Stimulated activated CD8-positive, alpha-beta memory T cell treated with anti-CD3 and anti-CD28 coated beads, Interleukin-12 subunit alpha, Interleukin-12 subunit beta, amount 100 ng/mL, for 24 hours (primary cell): ENCODE measurements around the gene EEFSEC.

Source experiments
- DNase-seq: peaks from one replicate; pipeline ENCODE4 v3.0.0-alpha.2; 2020; ENCODE audit errors: extremely low read depth

The EEFSEC gene

DNA sequence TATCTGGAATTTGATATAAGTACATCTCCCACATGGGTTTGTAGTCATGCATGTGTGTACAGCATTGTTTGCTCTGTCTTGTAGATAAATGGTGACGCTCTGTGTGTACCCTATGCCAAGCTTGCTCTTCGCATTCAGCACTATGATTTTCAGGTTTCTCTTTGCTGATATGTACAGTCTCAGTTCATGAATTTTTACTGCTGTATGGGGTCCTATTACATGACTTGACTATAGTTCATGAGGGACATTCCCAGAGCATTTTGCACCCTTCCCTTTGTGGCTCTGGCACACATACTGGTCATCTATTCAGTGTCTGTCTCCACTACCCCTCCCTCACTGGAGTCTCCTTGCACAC lies 132.7 kb downstream of the EEFSEC start:
- no peak for DNase-seq

DNA sequence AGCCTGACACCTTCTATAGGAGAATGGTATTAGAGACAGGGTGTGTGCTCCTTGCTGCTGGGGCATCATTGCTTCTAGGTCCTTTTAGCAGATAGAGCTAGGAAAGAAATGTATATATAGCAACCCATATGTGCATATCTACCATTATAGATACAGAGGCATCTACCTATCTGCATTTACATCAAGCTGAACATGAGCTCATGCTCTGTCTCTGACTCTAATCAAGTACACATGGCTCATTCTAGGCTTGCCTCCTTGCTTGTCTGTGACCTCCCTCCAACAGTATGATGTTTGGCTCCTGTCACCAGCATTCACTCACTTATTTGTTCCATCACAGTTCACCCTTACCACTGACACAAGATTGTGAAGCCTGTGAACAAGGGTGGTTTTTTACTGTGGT lies 133.4 kb downstream of the EEFSEC start:
- DNase-seq: no peak

DNA sequence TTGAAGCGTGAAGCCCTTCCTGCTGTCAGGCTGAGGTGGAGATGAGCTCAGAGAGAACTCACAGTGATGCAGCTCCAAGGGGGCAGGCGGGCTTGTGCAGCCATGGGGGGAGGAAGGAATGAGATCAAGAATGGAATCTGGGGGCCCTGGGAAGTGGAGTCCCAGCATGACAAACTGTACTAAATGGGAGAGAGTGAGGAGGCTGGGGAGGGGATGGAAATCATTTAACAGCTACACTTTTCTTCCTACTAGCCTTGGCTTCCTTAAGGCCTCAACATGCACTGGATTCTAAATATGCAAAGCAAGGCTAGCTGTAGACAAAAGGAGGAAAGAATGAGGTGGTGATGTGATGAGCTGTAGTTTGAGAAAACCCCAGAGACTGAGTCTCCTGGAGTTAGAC lies 133.9 kb downstream of the EEFSEC start:
- DNase-seq: no peak

DNA sequence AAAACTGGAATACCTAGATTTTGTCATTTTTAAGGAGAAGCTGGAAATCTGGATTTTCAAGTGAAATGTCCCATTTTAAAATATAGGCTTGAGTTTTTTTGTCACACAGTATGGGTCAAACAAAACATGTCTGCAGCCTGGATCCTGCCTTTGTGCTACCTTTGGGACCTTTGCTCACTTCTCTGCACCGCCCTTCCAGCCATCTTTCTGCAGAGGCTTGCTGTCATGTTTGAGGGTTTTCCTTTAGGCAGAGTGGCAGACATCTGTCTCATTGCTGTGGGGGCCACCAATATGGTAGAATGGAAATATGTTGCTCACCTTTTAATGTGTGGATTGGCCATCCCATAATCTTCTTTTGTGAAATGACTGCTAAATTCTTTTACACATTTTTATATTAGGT lies 136.3 kb downstream of the EEFSEC start:
- DNase-seq: no peak

DNA sequence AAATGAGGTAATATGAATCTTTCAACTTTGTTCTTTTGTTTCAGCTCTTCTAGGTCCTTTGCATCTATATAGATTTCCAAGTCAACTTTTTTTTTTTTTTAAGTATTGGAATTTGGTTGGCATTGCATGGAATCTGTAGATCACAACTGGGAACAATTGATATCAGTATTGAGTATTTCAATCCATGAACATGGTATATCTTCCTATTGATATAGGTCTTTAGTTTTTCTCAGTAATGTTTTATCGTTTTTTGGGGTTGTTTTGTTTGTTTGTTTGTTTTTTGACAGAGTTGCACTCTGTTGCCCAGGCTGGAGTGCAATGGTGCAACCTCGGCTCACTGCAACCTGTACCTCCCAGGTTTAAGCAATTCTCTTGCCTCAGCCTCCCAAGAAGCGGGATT lies 137.2 kb downstream of the EEFSEC start:
- no peak for DNase-seq

DNA sequence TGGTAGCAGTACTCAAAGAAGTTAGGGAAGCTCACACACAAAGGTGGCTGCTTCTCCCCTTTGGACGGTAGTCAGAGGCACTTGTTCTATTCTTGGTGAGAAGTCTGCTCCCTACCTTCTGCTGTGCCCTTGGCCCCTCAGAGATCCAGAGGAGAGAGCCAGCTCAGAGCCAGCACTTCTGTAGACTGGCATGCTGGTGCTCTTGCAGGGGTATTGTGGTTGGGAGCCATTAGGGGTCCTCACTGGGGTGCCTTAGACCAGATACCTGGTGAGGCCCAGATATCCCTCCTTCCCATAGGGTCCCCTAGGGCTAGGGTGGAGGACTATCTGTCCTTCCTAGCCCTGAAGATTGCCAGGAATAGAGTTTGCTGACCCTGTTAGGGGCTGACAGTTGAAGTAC lies 140.6 kb downstream of the EEFSEC start:
- no peak for DNase-seq

DNA sequence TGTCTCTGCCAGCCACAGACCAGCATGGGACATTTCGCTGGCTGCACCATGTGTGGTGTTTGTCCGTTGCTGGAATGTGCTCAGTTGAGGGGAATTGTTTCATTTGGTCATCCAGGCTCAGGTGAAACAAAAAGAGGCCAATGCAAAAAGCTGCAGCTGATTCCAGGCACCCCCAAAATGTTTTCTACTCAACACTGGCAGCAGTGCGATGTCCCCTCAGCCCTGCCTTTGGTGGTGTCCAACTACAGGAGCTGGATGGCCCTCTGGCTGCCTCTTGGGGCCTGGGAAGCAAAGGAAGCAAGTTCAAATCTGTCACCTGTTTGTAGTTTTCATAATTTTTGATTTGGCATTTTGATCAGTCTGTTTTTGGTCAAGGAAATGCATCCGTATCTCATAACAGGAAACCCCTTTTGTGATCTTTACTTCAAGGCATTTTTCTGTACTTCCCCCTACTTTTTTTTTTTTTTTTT lies 141.8 kb downstream of the EEFSEC start:
- no peak for DNase-seq

DNA sequence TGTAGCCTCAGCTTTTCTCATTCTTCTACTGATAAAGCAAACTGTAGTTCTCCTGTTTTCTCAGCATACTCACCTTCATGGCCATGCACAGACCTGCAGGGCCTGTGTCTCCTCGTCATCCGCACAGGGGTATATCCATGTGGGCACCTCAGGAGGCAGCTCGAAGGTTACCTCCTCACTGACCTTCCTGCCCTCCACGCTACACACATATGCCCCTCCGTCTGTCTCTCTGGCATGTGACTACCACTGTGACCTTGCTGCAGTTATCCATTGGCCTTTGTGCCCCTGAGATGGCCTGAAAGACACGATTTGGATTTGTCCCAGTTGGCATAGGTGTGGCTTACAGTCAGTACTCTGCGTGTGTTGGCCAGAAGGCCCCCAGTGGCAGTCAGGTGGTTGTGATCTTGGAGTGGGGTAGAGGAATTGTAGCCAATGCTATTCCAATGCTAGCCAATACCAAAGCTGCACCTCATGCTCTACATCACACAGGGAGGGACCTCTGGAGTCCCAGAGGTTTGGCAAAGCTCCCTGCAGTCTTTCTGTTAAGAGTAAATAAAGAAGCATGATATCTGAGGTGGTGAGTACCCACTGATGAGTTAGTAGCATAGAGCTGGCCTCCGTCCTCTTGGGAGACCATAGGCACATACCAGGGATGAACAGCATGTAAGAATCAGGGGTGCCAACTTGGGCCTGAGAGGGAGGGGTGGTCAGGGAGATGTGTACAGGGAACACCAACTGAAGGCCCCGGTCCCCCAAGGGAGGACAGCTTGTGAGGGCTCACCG lies 143.4 kb downstream of the EEFSEC start:
- no peak for DNase-seq

DNA sequence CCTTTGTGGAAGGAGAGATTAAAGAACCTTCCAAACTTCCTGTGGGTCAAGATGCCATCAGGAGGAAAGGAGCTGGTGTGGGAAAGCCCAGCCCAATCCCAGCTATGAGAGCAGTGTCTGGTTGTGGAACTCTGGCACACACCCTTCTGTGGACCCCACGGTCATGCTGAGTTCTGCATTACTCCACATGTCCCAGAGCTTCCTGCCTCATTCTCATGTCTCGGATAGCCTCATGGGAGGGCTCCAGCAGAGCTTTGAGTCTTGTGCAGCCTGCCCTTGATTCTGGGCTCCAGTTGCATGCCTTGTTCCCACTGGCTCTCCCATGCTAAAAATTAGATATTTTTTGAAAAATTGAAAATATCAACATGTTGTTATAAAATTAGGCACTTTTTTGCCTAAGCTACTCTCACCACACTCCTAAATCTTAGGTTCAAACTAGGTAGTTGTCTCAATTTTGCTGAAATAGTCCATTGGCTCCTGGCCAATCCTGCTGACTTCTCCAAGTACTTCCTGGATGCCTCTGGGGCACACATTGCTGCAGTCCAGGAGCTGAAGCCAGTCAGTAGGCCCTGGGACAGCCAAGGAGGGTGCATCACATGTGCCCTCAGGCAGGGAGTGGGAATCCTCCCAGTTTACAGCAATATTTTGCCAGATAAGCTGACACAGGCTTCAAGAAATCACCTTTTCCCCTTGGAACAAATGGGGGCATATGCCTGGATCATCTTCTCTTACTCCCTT lies 144.3 kb downstream of the EEFSEC start:
- no peak for DNase-seq

DNA sequence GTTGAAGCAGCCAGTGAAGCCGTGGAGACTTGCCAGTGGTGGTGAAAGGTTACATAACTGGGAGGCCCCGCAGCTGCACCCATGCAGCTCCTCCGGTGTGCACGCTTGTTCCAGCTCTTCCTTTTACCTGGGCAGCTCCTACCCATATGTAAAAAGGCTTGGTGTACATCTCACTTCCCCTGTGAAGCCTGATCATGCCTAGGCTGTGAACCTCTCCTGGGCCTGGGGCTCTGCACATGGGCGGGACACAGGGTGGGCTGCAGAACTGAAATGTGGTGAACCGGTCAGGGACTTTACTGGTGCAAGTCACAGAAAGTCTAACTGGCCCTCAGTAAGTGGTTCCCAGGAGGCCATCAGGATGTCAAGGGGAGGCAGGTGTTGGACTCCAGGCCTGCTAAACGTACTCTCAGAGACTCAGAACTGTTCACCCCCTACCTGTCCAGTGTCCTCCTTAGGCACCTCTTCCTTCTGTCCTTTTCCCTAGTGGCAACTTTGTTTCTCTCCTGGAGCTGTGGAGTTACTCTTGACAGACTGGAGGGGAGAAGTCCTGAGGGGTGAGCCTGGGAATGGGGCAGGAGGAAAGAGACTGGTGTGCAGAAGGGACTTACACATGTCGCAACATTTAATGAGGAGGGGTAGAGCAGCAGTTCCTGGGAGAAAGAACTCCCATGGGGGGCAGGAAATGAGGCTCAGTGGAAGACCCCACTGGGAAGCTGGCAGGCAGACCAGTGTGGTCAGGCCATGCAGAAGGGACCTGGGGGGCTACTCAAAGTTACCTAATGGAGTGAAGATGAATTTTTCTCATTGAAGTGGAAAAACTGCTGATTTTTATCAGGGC lies 148.1 kb downstream of the EEFSEC start:
- no peak for DNase-seq

DNA sequence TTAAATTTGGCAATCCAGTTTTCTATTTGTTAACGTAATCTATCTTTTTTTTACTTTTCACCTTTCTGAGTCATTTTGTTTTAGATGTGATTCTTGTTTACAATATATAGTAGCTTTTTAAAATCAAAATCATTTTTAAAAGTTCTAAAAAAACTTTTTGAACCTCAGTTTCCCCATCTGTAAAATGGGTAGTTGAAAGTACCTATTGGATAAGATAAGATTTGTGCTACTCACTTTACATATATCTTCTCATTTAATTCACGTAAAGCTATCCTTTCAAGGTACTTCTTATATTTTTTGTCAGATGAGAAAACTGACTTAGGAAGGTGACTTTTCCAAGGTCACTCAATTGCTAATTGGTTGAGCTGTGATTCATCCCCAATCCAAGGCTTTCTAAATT lies 153.2 kb downstream of the EEFSEC start:
- no peak for DNase-seq

DNA sequence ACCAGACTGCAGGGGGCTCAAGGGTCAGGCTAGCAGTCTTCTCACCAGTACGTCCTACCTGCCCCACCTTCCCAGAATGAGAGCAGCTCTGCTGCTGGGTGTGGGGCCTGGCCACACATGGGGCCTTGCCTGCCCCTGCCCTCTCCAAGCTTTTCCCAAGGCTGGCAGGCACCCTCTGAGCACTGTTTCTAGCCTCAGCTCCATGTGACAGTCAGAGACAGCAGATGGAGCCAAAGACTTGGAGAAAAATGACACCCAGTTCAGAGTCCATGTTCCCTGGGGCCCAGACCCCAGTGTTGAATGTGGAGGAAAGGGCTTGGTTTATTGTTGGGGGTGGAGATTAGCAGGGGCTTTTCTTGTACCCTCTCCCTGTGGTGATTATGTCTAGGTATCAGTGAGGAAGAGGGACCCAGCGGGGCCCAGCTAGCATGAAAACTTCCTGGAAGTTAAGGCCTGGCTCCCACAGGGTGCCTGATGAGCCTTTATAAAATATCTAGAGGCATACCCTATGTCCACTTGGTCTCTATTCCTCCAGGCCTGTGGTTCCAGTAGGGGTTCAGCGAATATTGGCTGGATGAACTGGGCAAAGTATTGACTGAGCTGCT lies 153.8 kb downstream of the EEFSEC start:
- no peak for DNase-seq

DNA sequence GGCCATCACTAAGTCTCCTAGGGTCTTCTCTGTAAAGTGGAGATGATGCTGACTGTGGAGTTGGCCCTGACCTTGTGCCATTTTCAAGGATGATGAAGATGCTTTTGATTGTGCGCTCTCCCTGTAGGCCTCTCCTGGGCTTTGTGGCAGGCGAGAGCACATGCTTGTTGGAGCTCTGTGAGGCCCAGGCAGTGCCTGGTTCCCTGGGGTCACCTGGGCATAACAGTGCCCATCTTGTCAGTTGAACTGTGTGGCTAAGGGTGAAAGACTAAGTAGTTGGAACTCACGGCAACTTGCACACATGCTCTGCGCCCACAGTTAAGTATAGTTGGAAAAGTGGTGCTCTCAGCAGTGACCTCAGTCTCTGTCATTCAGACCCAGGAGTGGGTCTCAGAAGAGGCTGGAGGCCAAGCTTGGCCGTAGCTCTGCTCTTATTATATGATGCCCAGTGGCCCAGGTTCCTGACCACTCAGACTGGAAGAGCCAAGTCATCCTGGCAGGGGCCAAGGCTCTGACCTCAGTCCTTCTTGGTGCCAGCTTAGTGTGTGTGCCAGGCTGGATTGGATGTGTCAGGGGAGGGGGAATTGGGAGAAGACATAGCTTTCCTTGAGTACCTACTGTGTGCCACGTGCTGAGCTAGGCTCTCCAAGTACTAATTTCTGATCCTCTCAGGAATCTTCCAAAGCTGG lies 154.6 kb downstream of the EEFSEC start:
- no peak for DNase-seq

DNA sequence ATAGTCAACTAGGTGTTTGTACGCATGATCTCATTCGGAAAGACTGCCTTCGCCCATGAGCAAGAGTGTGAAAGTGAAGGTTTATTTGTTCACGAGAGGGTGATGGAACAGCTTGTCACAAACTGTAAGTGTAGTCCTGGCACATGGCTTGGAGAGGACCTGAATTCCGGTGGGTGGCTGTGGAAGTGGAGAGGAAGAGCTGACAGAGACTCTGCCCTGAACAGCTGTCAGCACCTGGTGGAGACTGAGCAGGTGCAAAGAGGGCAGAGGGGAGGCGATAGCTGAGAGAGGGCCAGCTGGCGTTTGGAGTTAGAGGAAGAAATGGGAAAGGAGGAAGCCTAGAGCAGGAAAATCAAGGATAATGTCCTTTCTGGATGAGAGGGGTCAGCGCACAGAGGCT lies 155.7 kb downstream of the EEFSEC start:
- DNase-seq: no peak

DNA sequence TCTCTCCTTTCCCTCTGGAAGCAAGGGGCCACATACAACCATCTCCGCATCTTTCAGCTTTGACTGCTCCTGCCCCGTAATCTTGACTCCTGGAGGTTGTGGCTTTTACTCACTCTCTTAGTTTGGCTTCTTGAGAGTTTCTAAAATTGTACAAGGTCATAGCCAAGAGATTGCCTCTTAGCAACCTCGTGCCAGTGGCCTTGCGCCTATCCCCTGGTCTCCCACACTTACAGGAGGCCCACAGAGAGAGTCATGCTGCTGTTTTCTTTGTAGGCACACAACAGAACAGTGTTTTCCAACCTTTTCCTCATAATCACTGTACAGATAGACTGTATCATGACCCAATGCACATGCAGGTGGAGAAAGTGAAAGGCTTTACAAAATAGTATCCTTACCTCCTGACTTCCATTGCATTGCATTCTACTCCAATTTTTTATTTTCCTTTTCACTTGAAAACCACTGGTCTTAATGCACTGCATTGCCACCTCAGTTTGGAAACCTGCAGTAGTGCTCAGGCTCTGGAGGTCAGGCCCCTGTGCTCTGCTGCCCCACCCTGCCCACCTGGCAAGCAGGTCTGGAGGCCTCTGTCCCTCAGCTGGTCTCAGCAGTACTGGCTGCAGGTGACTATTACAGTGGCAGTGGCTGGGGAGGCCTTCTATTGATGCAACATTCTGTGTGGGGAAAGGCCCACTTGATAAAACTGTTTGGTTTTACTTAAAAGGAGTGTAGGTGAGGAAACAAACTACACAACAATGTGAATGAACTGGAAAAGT lies 157.2 kb downstream of the EEFSEC start:
- DNase-seq: no peak

DNA sequence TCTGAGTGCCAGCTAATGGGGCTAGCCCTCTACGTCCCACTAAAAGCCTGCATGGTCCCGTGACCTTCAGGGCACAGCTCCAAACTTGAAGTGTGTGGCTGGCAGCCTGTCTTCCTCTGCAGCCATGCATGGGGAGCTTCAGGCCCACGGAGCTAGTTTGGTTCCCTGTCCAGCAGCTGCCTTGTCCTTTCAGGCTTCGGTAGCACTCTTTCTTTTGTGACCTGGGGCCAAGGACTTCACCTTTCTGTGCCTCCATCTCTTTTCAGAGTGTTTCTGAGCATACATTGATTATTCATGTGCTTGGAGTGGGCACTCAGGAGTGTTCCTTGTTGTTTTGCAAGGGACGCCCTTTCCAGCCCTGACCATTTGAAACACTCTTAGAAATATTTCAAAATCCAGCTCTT lies 158.2 kb downstream of the EEFSEC start:
- DNase-seq: no peak

DNA sequence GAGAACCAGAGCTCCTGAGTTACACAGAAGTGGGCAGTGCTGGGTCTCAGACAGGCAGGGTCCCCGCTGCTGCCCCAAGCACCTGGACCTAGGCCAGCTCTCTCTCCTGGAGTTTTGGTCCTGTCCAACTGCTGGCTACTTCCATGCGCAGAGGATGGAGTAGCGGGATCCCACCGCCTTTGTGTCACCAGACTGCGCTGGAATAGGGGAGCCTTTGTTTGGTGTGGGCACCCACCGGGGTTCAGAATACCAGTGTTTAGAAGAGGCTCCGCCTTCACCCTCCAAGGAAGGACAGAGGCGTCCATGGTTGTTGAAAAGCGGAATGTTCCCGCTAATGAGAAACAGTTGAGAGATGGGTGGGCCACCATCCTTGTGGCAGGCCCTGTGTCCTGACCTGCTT lies 159.0 kb downstream of the EEFSEC start:
- no peak for DNase-seq

DNA sequence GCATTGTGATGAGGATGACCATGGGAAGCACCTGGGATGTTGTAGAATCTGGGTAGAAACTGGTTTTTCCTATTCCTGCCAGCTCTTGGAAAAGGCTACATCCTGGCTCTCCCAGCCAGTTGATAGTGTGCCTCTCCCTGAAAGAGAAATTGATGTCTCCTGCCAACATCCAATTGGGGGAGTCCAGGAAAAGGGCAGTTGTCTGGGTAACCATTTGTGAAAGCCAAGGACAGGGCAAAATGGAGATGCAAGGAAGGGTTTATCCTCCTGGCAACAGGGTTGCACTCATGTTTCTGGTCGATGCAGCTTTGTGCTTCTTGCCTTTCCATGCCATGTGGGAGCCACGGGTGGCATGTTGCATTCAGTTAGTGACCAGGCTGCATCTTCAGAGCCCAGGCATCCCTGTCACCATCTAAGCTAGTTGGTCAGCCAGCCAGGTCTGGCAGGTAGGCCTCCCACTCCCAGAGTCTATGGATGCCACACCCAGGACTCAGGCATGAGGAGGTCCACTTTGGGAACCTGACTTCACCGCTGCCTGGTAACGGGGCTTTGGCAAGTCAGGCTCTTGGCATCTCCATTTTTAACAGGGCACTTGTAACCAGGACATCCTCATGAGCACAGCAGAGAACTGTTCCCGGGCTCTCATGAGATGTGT lies 159.9 kb downstream of the EEFSEC start:
- DNase-seq: no peak

DNA sequence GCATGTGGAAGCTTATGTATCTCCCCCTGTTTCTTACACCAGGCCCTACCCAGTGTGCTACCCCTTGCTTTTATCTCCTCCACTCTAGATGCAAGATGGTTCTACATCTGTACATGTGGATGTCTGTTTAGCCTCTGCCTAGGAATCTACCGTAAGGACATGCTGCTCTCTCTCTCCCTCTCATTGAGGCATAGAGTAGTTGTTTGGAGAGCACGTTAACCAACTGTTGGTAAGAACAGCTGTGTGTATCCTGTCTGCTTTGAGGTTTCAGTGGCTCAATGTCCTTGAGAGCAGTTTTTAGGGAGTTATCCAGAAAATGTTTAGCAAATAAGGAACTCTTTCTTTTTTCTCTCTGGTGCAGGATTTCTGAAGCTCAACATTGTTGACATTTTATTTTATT lies 160.7 kb downstream of the EEFSEC start:
- no peak for DNase-seq

DNA sequence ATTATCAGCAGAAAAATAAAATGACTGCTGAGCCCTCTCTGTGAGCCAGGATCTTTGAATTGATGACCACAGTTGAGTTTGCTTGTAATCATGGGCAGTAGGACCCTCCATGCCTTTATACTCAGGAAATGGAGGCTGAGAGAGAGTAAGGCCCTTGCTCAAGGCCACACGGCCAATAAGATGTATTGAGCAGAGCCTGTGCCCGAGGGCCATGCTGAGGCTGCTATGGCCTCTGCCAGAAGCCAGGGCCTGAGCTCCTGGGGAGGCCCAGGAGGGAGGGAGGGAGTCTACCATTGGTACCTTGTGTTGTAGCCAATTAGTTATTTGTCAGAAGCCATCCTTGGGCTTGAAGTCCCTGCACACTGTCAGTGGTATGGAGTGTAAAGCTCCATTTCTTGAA lies 162.0 kb downstream of the EEFSEC start:
- no peak for DNase-seq
